Effector memory CD4-positive, alpha-beta T cell (primary cell): ENCODE data around the gene SERPINB5.

ENCODE experiments used
- DNase-seq, 3 donors: peaks; one replicate each; pipeline ENCODE4 v3.0.0-alpha.2; 2020
- H3K27ac ChIP-seq: 2 replicates; pipeline ENCODE4 v1.7.0; 2013; ENCODE audit warnings: mild to moderate bottlenecking, low read length, moderate library complexity; ENCODE audit not compliant: insufficient read depth, poor library complexity, severe bottlenecking
- H3K27me3 ChIP-seq: replicated peaks from 2 replicates; pipeline ENCODE4 v1.7.0; 2013; ENCODE audit warnings: mild to moderate bottlenecking, low read length; ENCODE audit not compliant: insufficient read depth, control insufficient read depth, poor library complexity, severe bottlenecking
- H3K36me3 ChIP-seq: 2 replicates; pipeline ENCODE4 v1.7.0; 2013; ENCODE audit warnings: mild to moderate bottlenecking, low read length, moderate library complexity; ENCODE audit not compliant: control insufficient read depth, insufficient read depth
- H3K4me1 ChIP-seq: 2 replicates; pipeline ENCODE4 v1.7.0; 2013; ENCODE audit warnings: low read length, mild to moderate bottlenecking; ENCODE audit not compliant: control insufficient read depth, insufficient read depth, poor library complexity, severe bottlenecking
- H3K4me3 ChIP-seq: 2 replicates; pipeline ENCODE4 v1.7.0; 2013; ENCODE audit warnings: low read length, low read depth, mild to moderate bottlenecking; ENCODE audit not compliant: insufficient read depth, poor library complexity, severe bottlenecking
- H3K9me3 ChIP-seq: 2 replicates; pipeline ENCODE4 v1.7.0; 2013; ENCODE audit warnings: mild to moderate bottlenecking, low read length, moderate library complexity; ENCODE audit not compliant: control insufficient read depth

The SERPINB5 gene

DNA sequence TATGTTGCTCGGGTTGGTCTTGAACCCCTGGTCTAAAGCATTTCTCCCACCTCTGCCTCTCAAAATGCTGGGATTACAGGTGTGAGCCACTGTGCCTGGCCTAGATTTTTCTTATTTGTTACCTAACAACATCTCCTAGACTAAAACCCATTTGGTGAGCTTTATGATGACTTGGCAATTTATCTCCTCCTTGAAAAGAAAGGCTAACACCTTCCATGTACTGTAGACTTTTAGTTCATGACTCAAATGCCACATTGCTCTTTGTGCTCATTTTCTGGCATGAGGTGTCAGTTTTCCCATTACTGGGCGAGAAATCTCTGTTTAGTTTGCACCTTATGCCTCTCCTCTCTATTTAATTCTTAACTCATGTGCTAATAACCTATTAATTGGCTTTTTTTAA, 12.3 kb upstream of the SERPINB5 start:
- no peaks in the 10 kb centered on the region for H3K36me3 ChIP-seq
- H3K27ac ChIP-seq = no peak overlapping the region
- DNase-seq = no peak
- no peaks in the 10 kb centered on the region for H3K27me3 ChIP-seq
- no peak overlapping the region for H3K4me3 ChIP-seq
- no peaks in the 10 kb centered on the region for H3K4me1 ChIP-seq
- no peaks in the 10 kb centered on the region for H3K9me3 ChIP-seq

DNA sequence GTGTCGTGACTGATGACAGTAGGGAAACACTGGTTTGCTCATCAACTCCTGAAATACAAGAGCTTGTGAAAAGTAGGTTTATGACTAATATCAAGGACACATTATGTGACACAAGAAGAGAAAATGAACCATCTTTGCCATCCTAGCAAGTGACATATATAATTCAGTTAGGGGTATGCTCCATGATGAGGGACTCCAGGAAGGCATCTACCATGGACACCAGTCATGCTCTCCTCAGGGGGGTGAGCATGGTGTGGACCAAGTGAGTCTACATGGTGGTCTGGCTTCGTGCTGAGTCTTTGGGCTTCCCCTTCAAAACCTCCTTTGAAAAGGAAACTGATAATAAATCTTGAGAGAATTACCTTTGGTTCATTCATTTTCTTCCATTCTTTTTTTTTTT, 11.7 kb upstream of the SERPINB5 start:
- Histone ChIP-seq H3K4me3 (no peak overlapping the region), H3K27me3 (no peaks in the 10 kb centered on the region), H3K4me1 (no peaks in the 10 kb centered on the region), H3K9me3 (no peaks in the 10 kb centered on the region), H3K27ac (no peak overlapping the region), H3K36me3 (no peaks in the 10 kb centered on the region)
- no peak for DNase-seq

DNA sequence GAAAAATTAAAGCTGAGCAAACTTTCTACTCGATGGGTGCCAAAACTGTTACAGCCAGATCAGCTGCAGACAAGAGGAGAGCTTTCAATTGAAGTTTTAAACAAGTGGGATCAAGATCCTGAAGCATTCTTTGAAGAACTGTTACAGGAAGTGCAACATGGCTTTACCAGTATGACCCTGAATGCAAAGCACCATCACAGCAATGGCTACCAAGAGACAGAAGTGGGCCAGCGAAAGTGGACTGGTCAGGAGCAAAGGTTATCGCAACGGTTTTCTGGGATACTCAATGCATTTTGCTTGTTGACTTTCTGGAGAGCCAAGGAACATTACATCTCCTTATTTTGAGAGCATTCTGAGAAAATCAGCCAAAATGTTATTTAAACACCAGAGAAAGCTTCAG, 9.1 kb upstream of the SERPINB5 start:
- Histone ChIP-seq H3K4me1 (no peaks in the 10 kb centered on the region), H3K9me3 (no peaks in the 10 kb centered on the region), H3K36me3 (no peaks in the 10 kb centered on the region), H3K27me3 (no peaks in the 10 kb centered on the region), H3K27ac (no peak overlapping the region), H3K4me3 (no peak overlapping the region)
- no peak for DNase-seq

DNA sequence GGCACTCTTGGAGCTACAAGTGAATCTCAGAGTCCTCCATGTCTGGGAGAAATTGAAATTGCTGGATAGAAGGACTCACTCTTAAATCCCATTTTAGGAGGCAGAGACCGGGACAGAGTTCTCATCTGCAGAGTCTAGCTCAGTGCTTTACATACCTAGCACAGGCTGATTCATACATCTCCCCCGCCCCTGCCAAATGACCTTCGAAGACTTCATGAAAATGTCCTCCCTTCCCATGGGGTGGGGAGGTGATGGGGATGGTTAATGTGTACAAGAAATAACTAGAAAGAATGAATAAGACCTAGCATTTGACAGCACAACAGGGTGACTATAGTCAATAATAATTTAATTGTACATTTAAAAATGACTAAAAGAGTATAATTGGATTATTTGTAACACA, 8.2 kb upstream of the SERPINB5 start:
- Histone ChIP-seq H3K27me3 (no peaks in the 10 kb centered on the region), H3K36me3 (no peaks in the 10 kb centered on the region), H3K9me3 (no peaks in the 10 kb centered on the region), H3K4me3 (no peak overlapping the region), H3K27ac (no peak overlapping the region), H3K4me1 (no peaks in the 10 kb centered on the region)
- DNase-seq = no peak

DNA sequence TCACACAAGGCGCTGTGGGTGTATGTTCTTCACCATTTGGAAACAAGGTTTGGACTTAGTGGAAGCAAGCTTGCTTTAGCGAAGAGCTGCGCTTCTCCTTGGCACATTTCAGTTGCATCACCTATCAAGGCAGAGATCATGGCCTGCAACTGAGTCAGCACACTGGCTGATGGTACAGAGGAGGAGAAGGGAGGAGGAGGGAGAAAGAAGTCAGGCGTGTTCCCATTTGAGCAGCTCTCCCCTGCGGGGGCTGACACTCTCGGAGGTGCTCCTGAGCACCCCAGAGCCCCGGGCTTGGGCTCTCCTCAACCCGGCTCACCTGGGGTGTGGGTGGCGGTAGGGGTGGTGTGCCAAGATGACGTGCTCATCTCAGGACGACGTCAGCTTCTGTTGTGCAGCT, 6.0 kb upstream of the SERPINB5 start:
- no peak overlapping the region for H3K27ac ChIP-seq
- H3K4me1 ChIP-seq = no peaks in the 10 kb centered on the region
- no peaks in the 10 kb centered on the region for H3K36me3 ChIP-seq
- H3K9me3 ChIP-seq = no peaks in the 10 kb centered on the region
- no peak for DNase-seq
- no peak overlapping the region for H3K4me3 ChIP-seq
- H3K27me3 ChIP-seq = no peaks in the 10 kb centered on the region

DNA sequence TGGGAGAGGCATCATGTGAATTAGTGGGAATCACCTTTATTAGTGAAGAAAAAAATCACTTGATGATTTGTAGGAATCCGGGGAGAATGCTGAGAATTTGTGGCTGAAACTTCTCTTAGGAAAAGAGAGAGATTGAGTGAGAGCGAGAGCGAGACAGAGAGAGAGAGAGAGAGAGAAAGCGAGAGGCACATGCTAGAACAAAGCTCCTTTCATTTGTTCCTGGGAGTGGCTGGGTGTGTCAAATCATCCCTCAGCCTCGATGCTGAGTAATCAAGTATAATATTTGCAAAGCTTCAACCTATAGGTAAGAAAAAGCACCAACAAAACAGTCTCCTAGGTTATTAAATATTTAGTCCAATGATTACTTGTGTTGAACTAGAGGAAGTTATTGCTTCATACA, 4.4 kb upstream of the SERPINB5 start:
- Histone ChIP-seq H3K4me3 (no peak overlapping the region), H3K27me3 (no peaks in the 10 kb centered on the region), H3K36me3 (no peaks in the 10 kb centered on the region), H3K4me1 (no peaks in the 10 kb centered on the region), H3K27ac (no peak overlapping the region), H3K9me3 (no peaks in the 10 kb centered on the region)
- no peak for DNase-seq

DNA sequence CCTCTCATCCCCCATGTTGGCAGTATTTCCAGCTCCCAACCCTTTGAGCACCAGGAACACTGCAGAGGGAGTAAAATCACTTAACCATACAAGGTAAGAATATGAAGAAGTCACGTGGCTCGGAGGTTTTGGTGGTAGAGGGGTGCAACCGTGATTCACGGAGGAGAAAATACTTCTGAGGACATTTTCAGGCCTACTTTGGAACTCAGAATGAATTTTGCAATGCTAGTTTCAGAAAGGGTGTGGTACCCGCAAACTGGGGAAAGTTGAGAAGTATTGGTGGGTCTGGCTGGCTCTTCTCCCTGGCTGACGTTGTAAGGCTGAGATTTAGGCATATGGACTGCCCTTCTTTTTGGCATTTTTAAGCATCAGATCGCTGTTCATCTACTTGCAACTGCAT, 442 bp downstream of the SERPINB5 start:
- Histone ChIP-seq H3K27me3 (no peaks in the 10 kb centered on the region), H3K9me3 (no peaks in the 10 kb centered on the region), H3K27ac (no peak overlapping the region), H3K4me1 (no peaks in the 10 kb centered on the region), H3K4me3 (no peak overlapping the region), H3K36me3 (no peaks in the 10 kb centered on the region)
- DNase-seq = no peak

DNA sequence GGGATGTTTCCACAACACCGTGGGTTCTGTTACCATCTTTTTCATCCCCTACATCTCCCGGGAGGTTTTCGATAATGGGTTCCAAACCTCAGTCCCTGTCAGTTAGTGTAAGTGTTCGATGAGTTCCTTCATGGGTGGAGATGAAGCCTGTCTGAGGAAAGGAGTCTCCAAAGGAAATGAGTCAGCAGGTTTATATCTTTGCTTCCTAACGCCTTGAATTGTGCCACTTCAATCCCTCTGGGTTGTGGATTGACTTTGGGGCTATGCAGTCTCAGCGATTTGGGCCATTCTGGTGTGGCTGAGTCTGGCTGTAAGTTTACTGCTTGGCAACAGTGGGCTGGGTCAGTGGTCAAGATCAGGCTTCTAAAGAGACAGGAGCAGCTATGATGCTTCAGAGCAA, 1.2 kb downstream of the SERPINB5 start:
- no peak for DNase-seq
- H3K27ac ChIP-seq = no peak overlapping the region
- no peaks in the 10 kb centered on the region for H3K9me3 ChIP-seq
- H3K4me1 ChIP-seq = no peaks in the 10 kb centered on the region
- H3K4me3 ChIP-seq = no peak overlapping the region
- H3K36me3 ChIP-seq = no peaks in the 10 kb centered on the region
- no peaks in the 10 kb centered on the region for H3K27me3 ChIP-seq

DNA sequence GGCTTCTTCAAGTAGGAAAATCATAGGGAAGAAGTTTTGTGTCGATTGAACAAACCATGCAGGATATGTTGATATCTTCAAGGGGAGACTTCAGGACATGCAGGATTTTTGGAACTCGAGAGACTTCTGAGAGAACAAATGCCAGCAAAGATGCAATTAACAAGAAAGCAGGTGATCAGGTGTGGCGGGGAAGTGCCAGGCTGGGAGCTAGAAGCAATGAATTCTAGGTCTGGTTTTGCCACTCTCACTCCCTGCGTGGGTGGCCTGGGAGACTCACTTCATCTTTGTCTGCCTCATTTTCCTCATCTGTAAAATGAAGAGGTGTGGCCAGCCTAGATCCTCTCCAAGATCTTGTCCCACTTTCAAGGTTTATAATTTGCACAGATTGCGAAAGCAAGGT, 3.1 kb downstream of the SERPINB5 start:
- Histone ChIP-seq H3K4me1 (no peaks in the 10 kb centered on the region), H3K36me3 (no peaks in the 10 kb centered on the region), H3K4me3 (no peak overlapping the region), H3K27me3 (no peaks in the 10 kb centered on the region), H3K27ac (no peak overlapping the region), H3K9me3 (no peaks in the 10 kb centered on the region)
- no peak for DNase-seq

DNA sequence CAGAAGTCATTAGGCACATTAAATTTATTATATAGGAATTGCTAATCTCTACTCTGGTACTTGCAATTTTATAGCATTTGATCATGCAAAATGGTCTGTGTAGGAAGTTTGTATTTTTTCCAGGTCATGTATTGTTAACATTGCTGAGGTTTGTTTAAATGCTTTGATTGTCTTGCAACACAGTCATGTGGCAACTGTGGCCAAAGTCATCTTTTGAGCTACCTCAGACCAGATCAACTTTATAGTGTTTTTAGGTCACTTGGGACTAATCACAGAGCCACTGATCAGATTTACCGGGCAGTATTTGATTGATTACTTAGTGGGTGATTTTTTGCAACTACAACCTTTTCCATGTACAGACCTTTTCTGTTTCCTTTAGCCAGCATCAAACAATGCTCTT, 3.7 kb downstream of the SERPINB5 start:
- H3K4me1 ChIP-seq = no peaks in the 10 kb centered on the region
- no peaks in the 10 kb centered on the region for H3K36me3 ChIP-seq
- H3K27ac ChIP-seq = no peak overlapping the region
- H3K4me3 ChIP-seq = no peak overlapping the region
- H3K27me3 ChIP-seq = no peaks in the 10 kb centered on the region
- no peaks in the 10 kb centered on the region for H3K9me3 ChIP-seq
- DNase-seq = no peak

DNA sequence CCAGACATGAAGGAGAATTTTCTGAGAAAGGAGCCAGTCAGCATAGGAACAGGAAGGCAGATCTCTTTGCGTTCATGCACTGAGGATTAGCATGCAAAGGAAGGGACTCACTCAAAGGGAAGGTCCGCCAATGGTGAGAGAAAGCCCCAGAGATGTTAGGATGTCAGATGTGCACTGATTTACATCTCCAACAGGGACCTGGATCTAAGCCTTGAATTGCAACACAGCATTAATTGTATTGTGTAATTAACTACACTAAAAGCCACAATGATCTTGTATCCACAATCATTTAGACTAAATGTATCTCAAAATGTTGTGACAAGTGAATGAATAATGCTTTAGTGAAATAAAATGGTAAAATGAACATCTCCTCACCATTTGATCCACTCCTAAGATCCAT, 4.2 kb downstream of the SERPINB5 start:
- H3K4me3 ChIP-seq = no peak overlapping the region
- H3K36me3 ChIP-seq = no peaks in the 10 kb centered on the region
- H3K27ac ChIP-seq = no peak overlapping the region
- no peaks in the 10 kb centered on the region for H3K27me3 ChIP-seq
- no peak for DNase-seq
- no peaks in the 10 kb centered on the region for H3K9me3 ChIP-seq
- H3K4me1 ChIP-seq = no peaks in the 10 kb centered on the region
